ENCODE data around the gene C5AR2.

The C5AR2 gene

DNA sequence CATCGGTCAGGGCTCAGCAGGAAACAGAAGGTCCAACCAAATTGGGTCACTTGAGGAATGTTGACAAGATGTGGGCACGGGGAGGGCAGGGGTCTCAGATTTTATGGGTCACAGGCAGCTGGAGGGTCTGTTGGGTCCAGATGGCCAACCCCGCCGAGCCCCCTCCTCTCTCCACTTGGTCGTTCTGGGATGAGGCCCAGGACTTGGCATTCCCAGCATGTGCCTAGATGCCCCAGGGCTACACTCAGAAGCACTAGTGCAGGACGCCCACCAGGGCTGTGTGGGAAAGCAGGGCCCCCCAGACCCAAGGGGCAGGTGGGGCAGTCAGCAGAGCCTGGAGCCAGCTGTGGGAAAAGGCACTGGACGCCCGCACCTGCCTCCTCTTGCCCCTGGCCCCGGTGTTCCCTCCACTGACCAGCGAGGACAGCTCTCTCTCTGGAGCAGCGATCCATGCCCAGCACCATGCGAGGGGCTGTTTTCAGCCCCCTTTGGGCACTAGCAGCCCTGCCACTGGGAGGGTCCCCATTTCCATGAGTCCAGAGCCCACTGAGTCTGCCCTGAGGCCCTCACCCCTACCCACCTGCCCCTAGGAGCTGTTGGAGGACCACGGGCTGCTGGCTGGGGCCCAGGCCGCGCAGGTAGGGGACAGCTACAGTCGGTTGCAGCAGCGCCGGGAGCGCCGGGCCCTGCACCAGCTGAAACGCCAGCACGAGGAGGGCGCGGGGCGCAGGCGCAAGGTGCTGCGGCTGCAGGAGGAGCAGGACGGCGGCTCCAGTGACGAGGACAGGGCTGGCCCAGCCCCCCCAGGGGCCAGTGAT is 43.1 kb downstream of the C5AR2 start:
- Histone ChIP-seq H3K27ac (ENCODE audit: poor library complexity, severe bottlenecking) (no peak overlapping the region), H3K36me3 (ENCODE audit: low read depth) (peaks cover 63% of the 10 kb centered on the region), H3K4me3 (ENCODE audit: severe bottlenecking) (no peak overlapping the region), H3K9me3 (ENCODE audit: severe bottlenecking) (no peaks in the 10 kb centered on the region), H3K4me1 (ENCODE audit: insufficient read depth, poor library complexity, severe bottlenecking) (no peaks in the 10 kb centered on the region), H3K27me3 (ENCODE audit: insufficient read depth, poor library complexity, severe bottlenecking) (no peaks in the 10 kb centered on the region)
- ATAC-seq (ENCODE audit: low read depth), result no peak
- DNase-seq (ENCODE audit: low spot score), result no peak
- no peak for TF ChIP-seq CTCF (IDR thresholded peaks at IDR 0.05; ENCODE audit: poor library complexity, severe bottlenecking)

DNA sequence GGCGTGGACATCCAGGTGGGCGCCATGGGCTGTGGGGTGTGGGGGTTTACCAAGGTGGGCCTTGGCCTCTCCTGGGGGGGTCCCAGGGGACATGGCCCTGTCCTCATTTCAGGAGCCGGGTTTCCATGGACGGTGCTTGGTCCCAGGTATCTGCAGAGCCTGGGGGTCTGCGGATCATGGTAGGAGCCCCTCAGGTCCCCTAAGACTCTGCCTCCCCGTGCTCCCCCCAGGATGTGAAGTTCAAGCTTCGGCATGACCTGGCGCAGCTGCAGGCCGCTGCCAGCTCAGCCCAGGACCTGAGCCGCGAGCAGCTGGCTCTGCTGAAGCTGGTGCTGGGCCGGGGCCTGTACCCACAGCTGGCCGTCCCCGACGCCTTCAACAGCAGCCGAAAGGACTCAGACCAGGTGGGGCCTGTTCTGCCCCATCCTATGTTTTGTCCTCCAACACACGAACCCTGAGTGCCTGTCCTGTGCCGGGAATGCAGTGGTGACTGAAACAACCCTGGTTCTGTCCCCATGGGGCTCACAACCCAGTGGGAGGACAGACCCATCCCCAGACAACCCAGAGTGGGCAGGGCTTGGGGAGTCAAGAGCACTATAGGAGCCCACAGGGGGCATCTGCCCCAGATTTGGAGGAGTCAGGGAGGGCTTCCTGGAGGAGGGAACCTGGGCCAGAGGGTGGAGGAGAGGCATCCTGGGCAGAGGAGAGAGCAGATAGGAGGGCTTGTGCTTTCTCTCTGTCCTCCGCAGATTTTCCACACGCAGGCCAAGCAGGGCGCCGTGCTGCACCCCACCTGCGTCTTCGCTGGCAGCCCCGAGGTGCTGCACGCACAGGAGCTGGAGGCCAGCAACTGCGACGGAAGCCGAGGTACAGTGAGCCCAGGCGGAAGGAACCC is 44.0 kb downstream of the C5AR2 start:
- H3K27ac ChIP-seq (ENCODE audit: poor library complexity, severe bottlenecking), result no peak overlapping the region
- no peaks in the 10 kb centered on the region for H3K4me1 ChIP-seq (ENCODE audit: insufficient read depth, poor library complexity, severe bottlenecking)
- no peak for DNase-seq (ENCODE audit: low spot score)
- no peaks in the 10 kb centered on the region for H3K27me3 ChIP-seq (ENCODE audit: insufficient read depth, poor library complexity, severe bottlenecking)
- no peak for TF ChIP-seq CTCF (IDR thresholded peaks at IDR 0.05; ENCODE audit: poor library complexity, severe bottlenecking)
- H3K4me3 ChIP-seq (ENCODE audit: severe bottlenecking), result no peak overlapping the region
- H3K9me3 ChIP-seq (ENCODE audit: severe bottlenecking), result no peaks in the 10 kb centered on the region
- peaks cover 58% of the 10 kb centered on the region for H3K36me3 ChIP-seq (ENCODE audit: low read depth)
- ATAC-seq (ENCODE audit: low read depth), result no peak; the same call in 2 of the 3 replicates

DNA sequence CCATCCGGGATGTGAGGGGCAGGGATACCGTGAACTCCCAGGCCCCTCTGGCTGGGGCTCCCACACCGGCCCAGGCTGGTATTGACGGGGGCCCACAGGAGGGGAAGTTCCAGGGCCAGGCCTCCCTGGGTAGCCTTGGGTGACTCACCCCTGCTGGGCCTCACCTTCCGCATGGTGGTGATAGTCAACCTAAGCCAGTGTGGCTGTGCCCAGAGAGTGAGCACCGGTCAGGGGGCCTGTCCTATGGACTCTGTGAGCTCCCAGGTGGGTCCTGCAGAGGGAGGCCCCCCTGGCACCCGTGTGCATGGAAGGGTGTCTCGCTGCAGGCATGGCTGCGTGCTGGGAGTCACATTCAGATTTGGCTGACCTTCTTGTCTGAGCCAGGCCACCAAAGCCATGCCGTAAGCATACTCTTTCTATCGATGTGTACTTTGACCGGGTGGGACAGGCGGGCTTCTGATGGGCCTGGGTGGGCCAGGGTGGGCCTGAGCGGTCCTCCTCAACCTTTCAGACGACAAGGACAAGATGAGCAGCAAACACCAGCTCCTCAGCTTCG is 44.7 kb downstream of the C5AR2 start:
- Histone ChIP-seq H3K4me1 (ENCODE audit: insufficient read depth, poor library complexity, severe bottlenecking) (no peaks in the 10 kb centered on the region), H3K9me3 (ENCODE audit: severe bottlenecking) (no peaks in the 10 kb centered on the region), H3K27ac (ENCODE audit: poor library complexity, severe bottlenecking) (no peak overlapping the region), H3K4me3 (ENCODE audit: severe bottlenecking) (no peak overlapping the region), H3K36me3 (ENCODE audit: low read depth) (peaks cover 61% of the 10 kb centered on the region), H3K27me3 (ENCODE audit: insufficient read depth, poor library complexity, severe bottlenecking) (no peaks in the 10 kb centered on the region)
- no peak for TF ChIP-seq CTCF (IDR thresholded peaks at IDR 0.05; ENCODE audit: poor library complexity, severe bottlenecking)
- ATAC-seq (ENCODE audit: low read depth), result no peak
- DNase-seq (ENCODE audit: low spot score), result no peak

DNA sequence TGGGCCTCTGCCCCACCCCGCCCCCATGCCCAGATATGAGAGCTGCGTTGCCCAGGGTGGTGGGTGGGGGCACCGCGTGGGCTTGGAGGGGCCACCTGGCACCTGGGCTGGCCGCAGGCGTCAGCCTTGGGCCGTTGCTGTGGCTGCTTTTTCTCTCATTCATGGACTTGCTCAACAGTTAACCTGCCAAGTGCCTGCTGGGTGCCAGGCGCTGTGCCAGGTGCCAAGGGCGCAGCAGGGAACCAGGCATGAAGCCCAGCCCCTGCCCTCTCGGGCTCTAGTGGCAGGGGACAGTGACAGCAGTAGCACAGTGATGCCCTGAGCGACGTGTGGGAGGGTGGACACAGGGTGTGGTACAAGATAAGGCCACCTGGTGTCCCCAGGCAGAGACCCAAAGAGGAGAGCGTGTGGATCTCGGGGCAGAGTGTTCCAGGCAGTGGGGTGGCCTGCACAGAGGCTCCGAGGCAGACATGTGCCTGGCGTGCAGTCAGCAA is 45.3 kb downstream of the C5AR2 start:
- H3K4me1 ChIP-seq (ENCODE audit: insufficient read depth, poor library complexity, severe bottlenecking), result no peaks in the 10 kb centered on the region
- no peaks in the 10 kb centered on the region for H3K27me3 ChIP-seq (ENCODE audit: insufficient read depth, poor library complexity, severe bottlenecking)
- peaks cover 60% of the 10 kb centered on the region for H3K36me3 ChIP-seq (ENCODE audit: low read depth)
- no peak overlapping the region for H3K27ac ChIP-seq (ENCODE audit: poor library complexity, severe bottlenecking)
- DNase-seq (ENCODE audit: low spot score) (no peak), ATAC-seq (ENCODE audit: low read depth) (no peak)
- no peak overlapping the region for H3K4me3 ChIP-seq (ENCODE audit: severe bottlenecking)
- H3K9me3 ChIP-seq (ENCODE audit: severe bottlenecking), result no peaks in the 10 kb centered on the region
- no peak for TF ChIP-seq CTCF (IDR thresholded peaks at IDR 0.05; ENCODE audit: poor library complexity, severe bottlenecking)

Measured in RWPE2 (cell line).